HEK293 (cell line): Measurements from ENCODE around the gene ZNF85.
"Not testable (repeated sequence)": the region's sequence is repeated elsewhere in the genome, so short reads cannot be mapped to it uniquely, and the experiment has no call there.

Experiments
- HOXA7 ChIP-seq: sonication (generic); formaldehyde crosslinking; IDR thresholded peaks from 2 replicates; pipeline ENCODE4 v1.8.1; 2022; ENCODE audit warnings: missing genetic modification reagents, borderline replicate concordance
- TF ChIP-seq, protein P1 (sequence below): fragments of 450-650 bp; formaldehyde crosslinking; IDR thresholded peaks from 2 replicates; pipeline ENCODE4 v1.5.1; 2016; ENCODE audit warnings: missing biosample characterization, missing genetic modification characterization

DNA sequence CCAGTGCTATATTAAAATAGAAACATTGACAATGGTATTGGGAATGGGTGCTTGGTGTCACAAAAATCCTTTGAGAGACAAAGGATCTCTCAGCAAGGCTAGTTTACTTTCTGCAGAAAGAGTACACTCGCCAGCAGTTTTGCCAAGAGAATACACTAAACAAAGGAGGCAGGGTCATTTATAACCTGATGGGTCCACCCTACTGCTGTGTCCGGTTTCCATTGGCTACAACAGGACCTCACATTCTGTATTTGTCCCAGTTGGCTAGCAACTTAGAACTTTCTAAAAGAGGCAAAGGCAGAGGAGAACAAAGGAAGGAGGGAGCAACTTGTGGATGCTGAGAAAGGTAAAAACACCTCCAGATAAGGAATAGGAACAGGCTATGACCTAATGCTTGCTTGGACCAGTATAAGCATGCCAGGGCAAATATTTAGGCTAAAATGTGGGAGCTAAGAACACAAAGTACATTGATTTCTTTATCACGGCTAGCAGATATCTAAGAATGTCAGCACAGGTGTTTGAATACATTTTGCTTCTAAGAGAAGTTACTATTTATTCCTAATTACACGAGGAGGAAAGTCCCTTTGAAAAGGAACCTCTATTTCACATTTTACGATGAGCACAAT lies 13.4 kb downstream of the ZNF85 start:
- not testable (repeated sequence) for TF ChIP-seq HOXA7
- TF ChIP-seq, protein P1, sequence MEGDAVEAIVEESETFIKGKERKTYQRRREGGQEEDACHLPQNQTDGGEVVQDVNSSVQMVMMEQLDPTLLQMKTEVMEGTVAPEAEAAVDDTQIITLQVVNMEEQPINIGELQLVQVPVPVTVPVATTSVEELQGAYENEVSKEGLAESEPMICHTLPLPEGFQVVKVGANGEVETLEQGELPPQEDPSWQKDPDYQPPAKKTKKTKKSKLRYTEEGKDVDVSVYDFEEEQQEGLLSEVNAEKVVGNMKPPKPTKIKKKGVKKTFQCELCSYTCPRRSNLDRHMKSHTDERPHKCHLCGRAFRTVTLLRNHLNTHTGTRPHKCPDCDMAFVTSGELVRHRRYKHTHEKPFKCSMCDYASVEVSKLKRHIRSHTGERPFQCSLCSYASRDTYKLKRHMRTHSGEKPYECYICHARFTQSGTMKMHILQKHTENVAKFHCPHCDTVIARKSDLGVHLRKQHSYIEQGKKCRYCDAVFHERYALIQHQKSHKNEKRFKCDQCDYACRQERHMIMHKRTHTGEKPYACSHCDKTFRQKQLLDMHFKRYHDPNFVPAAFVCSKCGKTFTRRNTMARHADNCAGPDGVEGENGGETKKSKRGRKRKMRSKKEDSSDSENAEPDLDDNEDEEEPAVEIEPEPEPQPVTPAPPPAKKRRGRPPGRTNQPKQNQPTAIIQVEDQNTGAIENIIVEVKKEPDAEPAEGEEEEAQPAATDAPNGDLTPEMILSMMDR (tag by site-specific recombination): not testable (repeated sequence)
